OCI-LY1 (cell line): ENCODE data around the gene SHC4.
"Not testable (repeated sequence)": the region's sequence is repeated elsewhere in the genome, so short reads cannot be mapped to it uniquely, and the experiment has no call there.

Experiments
- EZH2 ChIP-seq: fragments of 200-600 bp; sonication (generic), shearing (Covaris generic); IDR thresholded peaks from 2 replicates; pipeline ENCODE4 v1.8.0; 2017; ENCODE audit warnings: borderline replicate concordance, mixed run types, mild to moderate bottlenecking, antibody characterized with exemption, low read length, moderate library complexity, mixed read lengths
- TF ChIP-seq, protein P1 (sequence below): fragments of 200-600 bp; sonication (generic), shearing (Covaris generic); IDR thresholded peaks from 2 replicates; pipeline ENCODE4 v1.5.1; 2017; ENCODE audit warnings: mild to moderate bottlenecking, antibody characterized with exemption, low read length, moderate library complexity, mixed read lengths

DNA sequence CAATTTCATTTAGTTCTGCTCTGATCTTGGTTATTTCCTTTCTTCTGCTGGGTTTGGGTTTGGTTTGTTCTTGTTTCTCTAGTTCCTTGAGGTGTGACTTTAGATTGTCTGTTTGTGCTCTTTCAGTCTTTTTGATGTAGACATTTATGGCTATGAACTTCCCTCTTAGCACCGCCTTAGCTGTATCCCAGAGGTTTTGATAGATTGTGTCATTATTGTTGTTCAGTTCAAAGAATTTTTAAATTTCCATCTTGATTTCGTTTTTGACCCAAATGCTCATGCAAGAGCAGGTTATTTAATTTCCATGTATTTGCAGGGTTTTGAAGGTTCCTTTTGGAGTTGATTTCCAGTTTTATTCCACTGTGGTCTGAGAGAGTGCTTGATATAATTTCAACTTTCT lies 53.2 kb downstream of the SHC4 start:
- TF ChIP-seq, protein P1, sequence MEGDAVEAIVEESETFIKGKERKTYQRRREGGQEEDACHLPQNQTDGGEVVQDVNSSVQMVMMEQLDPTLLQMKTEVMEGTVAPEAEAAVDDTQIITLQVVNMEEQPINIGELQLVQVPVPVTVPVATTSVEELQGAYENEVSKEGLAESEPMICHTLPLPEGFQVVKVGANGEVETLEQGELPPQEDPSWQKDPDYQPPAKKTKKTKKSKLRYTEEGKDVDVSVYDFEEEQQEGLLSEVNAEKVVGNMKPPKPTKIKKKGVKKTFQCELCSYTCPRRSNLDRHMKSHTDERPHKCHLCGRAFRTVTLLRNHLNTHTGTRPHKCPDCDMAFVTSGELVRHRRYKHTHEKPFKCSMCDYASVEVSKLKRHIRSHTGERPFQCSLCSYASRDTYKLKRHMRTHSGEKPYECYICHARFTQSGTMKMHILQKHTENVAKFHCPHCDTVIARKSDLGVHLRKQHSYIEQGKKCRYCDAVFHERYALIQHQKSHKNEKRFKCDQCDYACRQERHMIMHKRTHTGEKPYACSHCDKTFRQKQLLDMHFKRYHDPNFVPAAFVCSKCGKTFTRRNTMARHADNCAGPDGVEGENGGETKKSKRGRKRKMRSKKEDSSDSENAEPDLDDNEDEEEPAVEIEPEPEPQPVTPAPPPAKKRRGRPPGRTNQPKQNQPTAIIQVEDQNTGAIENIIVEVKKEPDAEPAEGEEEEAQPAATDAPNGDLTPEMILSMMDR, result not testable (repeated sequence)
- TF ChIP-seq EZH2, result not testable (repeated sequence)
